Raji (cell line): Measurements from ENCODE around the gene FBXL14.

Experiments
- POLR2A ChIP-seq: IDR thresholded peaks from 2 replicates; pipeline ENCODE4 v1.6.1; 2011; ENCODE audit warnings: low read depth, low read length, control low read depth; ENCODE audit not compliant: insufficient read depth

Gene FBXL14

DNA sequence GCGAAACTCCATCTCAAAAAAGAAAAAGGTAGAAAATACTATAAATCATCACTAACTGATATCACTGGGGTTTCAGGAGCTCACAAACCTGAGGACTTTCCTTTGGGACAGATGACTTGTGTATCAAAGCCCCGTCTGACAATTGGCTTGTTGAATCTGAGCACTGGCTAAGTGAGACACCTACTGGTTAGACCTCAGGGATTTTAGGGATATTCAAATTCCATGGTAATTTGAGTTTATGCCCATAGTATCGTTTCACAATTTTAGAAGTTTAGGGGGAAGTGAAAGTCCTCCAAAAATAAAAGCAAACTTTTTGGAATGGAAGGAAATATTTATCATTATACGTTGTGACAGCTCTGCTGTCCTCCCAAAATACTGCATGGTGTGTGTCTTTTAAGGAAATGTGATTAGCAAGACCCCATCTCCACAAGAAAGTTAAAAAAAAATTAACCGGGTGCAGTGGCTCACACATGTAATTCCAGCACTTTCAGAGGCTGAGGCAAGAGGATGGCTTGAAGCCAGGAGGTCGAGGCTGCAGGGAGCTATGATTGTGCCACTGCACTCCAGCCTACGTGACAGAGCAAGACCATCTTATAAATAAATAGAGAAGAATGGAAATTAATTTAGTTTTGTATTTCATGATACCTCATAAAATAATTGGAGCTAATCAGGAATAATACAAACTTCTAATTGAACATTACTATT lies 49.2 kb downstream of the FBXL14 start:
- no peak for TF ChIP-seq POLR2A

DNA sequence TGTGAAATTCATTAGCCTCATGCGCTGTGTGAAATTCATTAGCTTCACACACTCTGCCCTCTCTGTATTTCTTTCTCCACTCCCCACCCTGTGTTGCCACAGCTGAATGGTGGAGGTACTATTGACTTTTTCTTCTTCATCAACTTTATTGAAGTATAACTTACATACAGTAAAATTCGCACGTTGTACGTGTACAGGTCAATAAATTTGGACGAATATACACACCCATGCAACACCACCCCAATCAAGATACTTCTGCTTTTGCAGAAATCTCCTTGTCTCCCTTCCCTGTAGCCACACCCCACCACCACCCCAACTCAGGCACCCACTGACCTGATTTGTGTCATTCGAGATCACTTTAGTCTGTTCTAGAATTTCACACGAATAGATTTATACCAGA lies 51.8 kb downstream of the FBXL14 start:
- no peak for TF ChIP-seq POLR2A

DNA sequence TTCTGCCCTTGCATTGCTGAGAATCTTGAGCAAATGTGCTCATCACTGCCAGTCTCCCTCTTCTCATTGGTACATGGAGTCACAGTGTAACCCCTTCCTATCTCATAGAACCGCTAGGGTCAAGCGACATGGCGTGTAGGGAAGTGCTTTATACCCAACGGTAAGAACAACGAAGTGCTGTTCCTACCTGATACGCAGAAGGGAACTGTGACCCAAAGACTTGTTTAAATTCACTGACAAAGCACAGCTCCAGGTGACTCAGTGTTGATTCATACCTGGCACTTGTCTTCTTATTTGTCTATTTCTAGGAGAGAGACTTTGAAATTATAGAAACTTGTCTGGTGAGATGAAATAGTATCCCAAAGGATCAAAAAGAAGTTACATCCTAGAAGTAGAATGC lies 53.7 kb downstream of the FBXL14 start:
- TF ChIP-seq POLR2A = no peak

DNA sequence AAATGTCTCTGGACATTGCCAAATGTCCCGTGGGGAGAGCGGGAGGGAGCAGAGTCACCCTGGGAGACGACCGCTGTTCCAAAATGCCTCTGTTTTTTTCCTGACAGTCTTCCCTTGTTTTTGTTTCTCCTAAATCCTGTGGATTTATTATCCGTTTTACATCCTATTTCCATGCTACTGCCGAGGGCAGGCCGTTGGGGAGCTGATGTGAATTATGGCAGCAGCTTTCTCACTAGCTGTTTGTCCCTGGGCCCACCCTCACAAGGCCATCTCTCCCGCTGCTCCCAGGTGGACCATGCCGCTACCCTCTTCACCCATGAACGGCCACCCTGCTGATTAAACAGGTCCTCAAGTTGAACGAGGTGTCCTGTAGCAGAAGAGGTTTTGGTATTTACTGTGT lies 55.2 kb downstream of the FBXL14 start:
- no peak for TF ChIP-seq POLR2A

DNA sequence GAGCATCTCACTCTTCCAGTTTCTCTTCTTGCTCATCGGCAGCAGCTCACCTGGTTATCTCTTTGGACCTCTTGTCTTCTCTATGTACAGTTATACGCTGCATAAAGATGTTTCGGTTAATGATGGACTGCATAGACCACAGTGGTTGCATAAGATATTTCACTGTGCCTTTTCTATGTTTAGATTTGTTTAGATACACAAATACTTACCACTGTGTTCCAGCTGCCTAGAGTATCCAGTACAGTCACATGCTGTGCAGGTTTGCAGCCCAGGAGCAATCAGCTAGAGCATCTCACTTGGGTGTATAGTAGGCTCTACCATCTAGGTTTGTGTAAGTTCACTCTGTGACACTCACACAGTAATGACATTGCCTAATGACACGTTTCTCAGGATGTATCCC lies 57.6 kb downstream of the FBXL14 start:
- no peak for TF ChIP-seq POLR2A

DNA sequence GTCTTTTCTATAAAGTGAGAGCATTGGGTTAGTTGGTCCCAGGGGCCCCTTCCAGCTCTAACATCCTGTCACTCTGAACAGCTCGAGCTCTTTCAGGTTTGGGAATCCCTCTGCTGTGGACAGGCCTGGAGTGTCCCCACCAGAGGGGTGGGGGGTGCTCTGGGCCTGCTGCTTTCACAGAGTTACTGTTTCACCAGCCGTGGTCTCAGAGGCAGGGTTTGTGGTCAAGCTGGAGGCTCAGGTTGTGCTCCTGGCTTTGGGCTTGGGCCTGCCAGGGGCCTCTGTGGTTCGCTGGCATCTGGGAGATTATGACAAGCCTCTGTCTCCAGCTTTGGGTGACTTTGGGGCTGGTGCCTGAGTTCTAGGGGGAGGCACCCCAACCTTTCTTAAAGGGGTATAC lies 59.6 kb downstream of the FBXL14 start:
- no peak for TF ChIP-seq POLR2A

DNA sequence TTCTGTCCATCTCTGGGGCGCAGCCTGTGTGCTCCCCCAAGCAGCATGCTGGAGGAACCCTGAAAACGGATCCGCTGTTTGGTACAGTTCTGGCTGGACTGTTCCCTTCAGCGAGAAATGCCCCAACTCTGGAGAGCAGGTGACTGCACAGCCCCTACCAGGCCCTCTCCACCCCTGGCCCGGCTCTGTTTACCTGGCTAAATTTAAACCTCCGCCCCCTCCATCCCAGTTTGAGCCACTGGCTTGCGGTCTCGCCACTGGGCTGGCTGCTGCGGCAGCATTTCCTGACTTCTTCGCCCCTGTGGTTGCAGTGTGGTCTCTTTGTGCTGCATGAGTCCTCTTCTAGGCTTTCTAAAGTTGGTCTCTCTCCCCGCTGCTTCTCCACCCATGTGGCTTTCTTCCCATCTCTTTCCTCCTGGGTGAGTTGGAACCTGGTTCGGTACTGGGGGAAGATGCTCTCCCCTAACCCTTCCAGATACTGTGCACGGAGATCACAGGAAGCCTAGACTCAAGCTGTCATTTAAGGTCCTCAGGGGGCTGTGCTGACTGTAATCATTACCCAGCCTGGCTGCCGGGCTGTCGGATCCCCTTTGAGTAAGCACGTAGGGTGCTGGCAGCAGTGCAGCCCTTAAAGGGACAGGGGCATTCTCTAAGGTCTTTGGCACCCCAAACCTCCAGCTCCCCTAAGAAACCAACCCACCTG lies 60.6 kb downstream of the FBXL14 start:
- peak; percentile 68 for TF ChIP-seq POLR2A

DNA sequence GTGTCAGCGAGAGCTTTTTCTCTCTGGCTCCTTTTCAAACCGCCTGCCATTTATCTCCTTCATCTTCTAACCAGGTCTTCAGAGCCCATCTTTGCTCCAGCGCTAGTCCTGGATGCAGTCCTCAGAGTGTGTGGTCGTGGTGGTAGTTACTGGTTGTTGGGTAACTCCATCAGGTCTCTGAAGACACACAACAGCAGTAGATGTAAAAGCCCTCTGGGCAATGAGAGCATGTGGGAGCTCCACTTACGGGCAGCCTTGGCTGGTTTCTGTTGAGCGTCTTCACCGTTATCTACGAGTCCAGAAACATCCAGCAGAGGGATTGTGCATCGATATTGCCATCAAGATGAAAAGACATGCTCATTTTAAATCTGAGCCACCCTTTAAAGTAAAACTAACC lies 61.2 kb downstream of the FBXL14 start:
- no peak for TF ChIP-seq POLR2A

DNA sequence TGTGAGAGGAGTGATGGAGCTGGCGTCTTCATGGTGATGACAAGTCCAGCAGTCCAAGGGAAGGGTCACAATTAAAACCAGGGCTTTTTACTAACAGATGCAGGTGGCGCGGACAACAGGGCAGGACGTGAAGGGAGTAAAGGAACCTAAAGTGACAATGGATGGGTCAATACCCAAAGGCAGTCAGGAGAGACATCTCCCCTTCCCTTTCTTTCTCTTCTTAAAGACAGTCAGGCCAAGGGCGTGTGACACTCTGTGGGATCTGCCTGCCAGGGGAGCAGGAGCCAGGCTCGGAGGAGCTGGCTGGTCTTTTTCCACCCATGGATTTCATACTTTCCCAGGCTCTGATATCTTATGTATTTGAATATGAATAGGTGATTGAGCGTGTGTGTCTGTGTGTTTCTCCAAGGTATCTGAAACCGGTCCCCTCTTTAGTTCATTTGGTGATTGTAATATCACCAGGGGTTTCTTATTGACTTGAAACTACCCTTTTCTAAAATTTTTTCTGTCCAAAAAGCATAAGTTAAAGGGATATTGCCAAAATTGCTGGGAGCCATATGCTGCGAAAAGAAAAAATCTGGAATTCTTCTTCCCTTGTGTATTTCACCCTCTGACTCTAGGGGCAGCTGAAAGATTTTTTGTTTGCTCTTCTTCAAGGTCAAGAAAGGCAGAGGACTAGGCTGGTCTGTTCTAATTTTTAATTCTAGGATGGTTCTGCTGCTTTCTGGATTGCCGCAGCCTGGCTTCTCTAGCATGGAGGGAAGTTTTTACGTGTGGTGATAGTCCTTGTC lies 61.8 kb downstream of the FBXL14 start:
- TF ChIP-seq POLR2A = no peak

DNA sequence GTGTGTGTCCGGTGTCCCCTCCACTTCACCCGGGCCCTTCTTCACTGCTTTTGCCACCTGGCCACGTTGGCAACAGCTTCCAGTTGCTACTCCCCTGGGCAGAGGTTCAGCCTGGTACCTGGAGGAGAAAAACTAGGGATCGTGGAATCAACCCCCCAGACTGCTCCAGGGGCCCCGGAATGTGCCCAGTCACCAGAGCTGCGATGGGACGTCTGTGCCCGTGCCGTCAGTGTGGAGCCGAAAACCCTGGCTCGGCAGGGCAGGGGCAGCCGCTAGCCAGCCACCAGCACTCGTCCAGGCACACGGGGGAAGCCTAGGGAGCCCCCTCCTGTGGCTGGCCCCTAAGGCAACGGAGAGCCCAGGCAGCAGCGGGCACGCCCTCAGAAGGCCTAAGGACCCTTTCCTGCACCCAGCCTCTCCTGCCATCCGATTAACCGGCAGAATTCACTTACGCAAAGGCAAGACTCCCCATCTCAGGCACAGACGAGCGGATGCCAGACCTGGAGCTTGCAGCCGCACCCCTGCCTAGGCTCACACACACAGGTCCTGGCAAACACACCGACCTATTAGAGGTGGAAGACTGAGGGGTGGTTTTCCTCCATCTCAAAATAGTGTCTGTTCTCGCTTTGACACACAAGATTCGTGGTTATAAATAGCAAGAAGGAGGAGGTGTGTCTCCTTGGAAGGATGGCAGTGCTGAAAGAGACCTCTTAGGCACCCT lies 62.6 kb downstream of the FBXL14 start:
- TF ChIP-seq POLR2A = no peak

DNA sequence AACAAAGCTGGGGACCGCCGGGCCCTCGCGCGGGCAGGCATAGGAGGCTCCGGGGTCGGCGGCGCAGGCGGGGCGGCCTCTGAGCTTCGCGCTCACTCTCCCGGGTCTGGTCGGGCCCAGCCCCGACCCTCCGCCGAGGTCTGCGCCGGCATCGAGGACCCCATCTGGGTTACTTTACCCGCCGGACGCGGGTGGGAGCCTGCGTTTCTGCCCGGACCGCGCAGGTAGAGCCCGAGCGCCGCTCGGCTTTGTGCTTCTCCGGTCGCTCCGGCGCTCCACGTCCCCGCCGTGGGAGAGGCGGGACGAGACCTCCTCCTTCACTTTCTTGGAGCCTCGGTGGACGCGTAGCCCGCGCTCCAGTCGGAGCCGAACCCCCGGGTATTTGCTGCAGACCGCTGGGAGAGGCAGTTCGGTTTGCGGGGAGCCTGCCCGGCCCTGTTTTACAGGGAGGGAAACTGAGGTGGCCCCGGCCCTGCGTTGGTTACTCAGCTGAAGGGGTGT lies 63.2 kb downstream of the FBXL14 start:
- no peak for TF ChIP-seq POLR2A

DNA sequence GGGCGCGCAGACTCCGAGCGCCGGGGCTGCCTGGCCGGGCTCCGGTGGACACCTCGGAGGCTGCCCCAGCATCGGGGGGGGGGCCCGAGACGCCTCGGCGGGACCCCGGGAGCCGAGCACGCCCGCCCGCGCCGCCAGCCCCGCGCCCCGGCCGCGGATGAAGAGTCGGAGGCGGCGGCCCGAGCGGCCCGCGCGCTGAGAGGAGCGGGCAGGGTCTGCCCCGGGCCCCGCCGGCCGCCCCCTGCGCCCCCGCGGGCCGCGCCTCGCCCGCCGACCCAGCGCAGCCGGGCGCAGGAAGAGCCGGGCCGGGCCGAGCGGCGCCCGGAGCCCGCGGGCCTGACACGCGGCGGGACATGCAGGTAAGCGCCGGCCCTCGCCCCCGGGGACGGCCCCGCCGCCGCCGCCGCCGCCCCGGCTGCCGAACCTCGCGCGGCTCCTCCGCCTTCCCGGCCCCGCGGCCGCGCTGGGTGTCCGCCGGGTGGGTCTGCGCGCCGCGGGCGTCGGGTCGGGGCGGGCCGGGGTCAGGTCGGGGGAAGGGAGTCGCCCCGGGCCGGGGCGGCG lies 63.7 kb downstream of the FBXL14 start:
- no peak for TF ChIP-seq POLR2A

DNA sequence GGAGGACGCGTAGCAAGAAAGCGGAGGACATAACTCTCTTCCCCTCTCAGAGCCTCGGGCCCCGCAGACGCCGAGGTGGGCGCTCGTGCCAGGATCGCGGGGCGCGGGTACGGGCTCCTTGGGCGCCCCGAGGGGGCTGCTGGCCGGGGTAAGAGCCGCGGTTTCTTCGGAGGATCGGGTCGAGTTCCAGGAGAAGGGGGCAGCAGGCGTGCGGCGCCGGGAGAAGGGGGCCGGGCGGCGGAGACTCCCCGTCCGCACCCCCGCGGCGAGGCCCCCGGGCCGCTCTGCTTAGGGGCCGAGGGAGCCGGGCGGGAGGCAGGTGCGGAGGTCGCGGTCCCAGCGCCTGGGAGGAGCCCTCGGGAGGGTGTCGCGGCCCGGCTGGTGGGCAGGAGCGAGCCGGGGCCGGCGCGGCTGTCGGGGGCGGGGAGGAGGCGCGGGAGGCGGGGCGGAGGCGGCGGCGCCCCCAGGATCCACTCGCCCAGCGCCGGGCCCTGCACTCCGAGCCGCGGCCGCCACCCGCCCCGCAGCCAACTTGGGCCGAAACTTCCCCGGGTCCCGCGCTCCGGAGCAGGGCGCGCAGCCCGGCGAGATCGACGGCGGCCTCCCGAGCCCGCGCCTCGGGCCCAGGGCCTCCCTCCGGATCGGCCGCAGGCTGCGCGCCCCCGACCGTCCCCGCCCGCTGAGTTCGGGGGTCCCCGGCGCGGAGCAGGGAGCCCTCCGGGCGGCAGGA lies 64.4 kb downstream of the FBXL14 start:
- no peak for TF ChIP-seq POLR2A

DNA sequence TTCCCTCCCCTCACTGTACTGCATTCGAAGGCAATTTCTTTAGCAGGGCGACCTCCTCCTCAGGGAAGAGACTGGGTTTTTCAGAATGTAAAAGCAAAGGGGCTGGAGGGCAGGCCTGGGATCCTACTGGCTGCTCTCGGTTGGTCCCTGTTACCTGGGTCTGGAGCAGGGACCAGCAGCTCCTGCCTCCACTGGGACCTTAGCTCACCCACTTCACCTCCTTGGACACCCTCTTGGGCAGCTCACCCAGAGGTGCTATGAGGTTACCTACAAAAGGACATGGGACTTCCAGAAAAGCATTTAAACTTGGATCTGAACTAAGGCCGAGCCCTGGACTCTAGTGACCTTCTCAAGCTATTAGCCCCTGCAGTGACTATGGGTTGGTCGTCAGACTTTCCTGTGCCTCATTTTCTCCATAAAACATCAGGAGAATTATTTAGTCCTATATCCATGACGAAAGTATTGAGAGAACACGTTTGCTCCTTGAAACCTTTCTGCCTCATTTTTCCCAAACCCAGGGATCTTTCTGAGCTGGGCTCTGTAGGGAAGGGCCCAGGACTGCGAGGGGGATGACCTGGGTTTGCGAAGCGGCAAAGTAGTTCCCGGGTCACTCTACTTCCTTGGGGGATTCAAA lies 65.0 kb downstream of the FBXL14 start:
- no peak for TF ChIP-seq POLR2A
